PFSK-1 (cell line): ENCODE measurements around the gene SS18L1.

Source experiments
- FOXP2 ChIP-seq: optimal IDR thresholded peaks from 2 replicates; pipeline ENCODE3; 2011; ENCODE audit warnings: borderline replicate concordance, control low read depth, inconsistent platforms; ENCODE audit not compliant: insufficient read depth; ENCODE audit errors: extremely low read length, extremely low read depth
- POLR2AphosphoS5 ChIP-seq: IDR thresholded peaks from 2 replicates; pipeline ENCODE4 v1.6.1; 2012; ENCODE audit warnings: low read depth, mild to moderate bottlenecking, control low read depth, low read length, moderate library complexity
- REST ChIP-seq, 2 experiments: IDR thresholded peaks; 2 replicates each; pipeline versions ENCODE4 v1.6.1 to v1.8.0; 2011 to 2012; ENCODE audit warnings: low read depth in 2 of 2, low read length in 2 of 2, control low read depth in 1 of 2, inconsistent platforms in 1 of 2, mild to moderate bottlenecking in 1 of 2, moderate library complexity in 1 of 2; ENCODE audit not compliant: insufficient read depth in 1 of 2
- SIN3A ChIP-seq: IDR thresholded peaks from 2 replicates; pipeline ENCODE4 v1.6.1; 2012; ENCODE audit warnings: mild to moderate bottlenecking, low read length, moderate library complexity, borderline replicate concordance; ENCODE audit not compliant: insufficient read depth
- TAF1 ChIP-seq: IDR thresholded peaks from 2 replicates; pipeline ENCODE4 v1.6.1; 2012; ENCODE audit warnings: low read length, control low read depth, borderline replicate concordance; ENCODE audit not compliant: insufficient read depth

DNA sequence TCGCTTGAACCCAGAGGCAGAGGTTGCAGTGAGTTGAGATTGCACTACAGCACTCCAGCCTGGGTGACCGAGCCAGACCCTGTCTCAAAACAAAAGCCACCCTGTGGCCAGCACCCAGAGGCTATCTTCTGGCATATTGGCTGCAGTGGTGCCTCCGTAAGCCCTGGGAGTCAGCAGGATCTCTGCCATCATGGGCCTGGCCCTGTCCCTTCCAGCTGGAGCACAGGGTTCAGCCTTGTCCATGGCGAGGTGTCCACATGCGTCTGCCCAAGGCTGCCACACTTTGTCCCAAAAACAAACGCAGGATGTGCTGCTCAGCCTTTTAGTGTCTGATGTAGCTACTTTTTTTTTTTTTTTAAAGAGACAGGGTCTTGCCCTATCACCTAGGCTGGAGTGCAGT, 23.9 kb downstream of the SS18L1 start:
- TF ChIP-seq REST (IDR thresholded peaks at IDR 0.05; ENCODE audit: insufficient read depth in 1 of 2, low read depth in 2 of 2, low read length in 2 of 2) (no peak), SIN3A (no peak), POLR2AphosphoS5 (no peak), TAF1 (no peak), FOXP2 (no peak)
